ENCODE measurements around the gene ARAP2.

Gene ARAP2

DNA sequence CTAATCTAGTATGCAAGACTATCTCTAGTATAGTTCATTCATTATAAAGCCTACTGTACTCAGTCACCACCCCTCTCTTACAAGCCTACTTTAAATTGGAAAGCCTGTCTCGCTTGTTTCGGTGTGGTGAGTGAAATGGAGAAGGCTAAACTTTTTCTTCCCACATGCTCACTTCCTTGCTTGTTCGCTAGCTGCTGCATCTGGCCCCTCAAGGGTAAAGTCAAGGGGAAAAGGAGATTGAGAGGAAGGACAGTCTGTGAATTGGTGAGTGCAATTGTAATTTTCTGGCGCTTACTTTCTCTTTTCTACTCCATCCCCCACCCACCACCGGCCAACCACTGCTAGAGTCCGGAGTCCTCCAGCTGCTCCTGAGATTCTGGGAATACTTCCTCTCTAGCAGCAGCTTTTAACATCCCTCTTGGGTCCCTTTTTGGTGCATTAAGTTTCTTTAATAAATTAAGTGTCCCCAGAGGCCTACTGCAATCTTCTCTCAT, 12.1 kb upstream of the ARAP2 start:
- DNase-seq (ENCODE audit: low spot score) = peak; percentile 72

DNA sequence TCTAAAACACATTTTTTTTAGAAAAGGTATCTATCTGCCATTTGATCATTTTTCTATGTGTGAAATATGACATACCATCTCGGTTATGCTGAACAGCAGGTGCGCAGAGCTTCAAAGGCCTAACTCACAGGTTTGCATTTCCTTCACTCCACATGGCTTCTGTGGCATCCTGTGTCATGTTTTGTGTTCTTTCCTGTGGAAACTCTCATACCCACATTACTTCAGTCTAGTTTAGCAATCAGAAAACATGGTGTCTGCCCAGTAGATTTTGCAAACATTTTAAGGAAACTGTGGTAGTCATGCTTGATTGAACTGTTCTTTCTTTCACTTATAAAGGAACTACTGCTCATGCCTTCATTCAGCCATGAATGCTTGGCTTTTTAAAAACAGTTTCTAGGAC, 11.3 kb upstream of the ARAP2 start:
- DNase-seq (ENCODE audit: low spot score) = peak; percentile 61

DNA sequence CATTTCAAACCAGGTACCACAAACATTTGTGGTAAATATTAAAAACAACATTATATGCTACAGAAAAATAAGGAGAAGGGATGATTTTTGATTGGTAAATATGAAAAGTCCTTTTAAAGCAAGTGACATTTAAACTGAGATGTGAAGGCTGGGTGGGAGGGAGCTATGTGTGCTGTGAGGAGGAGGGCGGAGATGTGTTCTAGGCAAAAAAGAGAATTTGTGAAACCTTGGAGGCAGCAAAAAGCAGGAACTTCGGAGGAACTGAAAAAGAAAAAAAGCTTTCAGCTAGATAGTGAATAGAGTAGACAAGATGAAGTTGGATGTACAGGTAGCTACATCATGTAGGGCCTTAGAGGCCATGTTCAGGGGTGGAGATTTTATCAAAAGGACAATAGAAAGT, 10.1 kb upstream of the ARAP2 start:
- no peak for DNase-seq (ENCODE audit: low spot score)

DNA sequence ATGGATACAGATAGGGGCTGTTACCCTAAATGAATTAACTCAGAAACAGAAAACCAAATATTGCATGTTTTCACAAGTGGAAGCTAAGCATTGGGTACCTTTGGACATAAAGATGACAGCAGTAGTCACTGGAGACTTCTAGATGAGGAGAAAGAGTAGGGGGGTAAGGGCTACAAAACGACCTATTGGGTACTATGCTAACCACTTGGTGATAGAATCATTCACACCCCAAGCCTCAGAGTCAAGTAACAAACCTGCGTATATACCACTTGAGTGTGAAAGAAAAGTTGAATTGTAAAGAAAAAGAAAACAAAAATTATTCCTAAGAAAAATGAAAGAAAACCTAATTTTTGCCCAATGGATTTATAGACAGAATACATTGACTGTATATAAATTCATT, 7.7 kb upstream of the ARAP2 start:
- DNase-seq (ENCODE audit: low spot score) = no peak

DNA sequence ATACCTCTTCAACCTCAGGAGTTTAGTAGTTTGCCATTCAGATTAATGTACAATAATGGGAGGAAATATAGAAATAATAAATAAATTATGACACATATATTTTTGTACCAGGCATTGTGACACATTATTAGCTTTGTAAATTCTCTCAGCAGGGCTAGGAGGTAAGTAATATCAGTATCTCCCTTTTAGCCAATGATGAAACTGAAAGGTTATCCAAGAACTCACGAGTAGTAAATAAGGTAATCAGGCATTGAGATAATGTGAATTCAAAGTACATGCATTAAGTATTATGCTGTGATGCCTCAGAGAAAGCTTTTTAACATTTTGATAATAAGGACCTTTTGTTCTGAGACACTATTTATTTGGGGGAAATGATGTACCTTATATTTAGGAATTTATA, 5.3 kb upstream of the ARAP2 start:
- no peak for DNase-seq (ENCODE audit: low spot score)

DNA sequence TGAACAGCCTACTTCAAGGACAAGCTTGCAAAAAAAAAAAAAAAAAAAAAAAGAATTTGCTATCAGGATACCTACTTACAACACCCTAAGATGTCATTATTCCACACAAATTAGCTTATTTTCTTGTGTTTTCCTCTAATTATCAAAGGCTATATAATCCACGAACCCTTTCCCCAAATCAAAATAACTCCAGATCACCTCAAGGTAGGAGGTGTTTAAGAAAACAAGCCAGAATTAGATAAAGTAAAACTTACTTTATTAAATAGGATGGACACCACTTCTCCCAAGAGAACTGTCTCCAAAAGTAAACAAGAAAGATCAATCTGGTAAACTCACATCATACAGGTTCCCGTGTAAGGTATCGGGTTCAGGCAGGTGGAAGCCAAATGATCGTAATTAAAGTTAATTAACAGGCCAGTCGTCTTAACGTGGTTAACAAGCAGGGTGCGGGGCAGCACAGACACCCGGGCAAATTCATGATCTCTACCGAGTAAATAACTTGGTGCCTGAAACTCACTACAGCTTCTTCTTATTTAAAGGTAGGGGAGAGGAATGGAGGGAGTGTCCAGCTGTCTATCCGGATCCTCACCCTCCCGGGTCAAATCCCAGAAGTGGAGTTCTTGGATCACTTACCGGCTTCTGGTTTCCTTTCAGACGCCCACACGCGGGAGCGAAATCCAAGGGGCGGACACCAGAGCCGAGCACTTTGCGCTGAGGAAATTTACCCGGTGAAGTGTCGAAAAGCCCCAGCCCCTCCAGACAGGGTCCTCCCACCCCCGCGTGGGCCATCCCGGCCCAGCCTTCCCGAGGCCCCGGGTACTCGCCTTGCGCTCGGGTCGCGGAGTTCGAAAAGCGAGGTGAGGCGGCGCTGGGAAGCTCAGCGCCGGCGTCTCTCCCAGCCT, 708 bp downstream of the ARAP2 start:
- peak; percentile 70 for DNase-seq (ENCODE audit: low spot score)

DNA sequence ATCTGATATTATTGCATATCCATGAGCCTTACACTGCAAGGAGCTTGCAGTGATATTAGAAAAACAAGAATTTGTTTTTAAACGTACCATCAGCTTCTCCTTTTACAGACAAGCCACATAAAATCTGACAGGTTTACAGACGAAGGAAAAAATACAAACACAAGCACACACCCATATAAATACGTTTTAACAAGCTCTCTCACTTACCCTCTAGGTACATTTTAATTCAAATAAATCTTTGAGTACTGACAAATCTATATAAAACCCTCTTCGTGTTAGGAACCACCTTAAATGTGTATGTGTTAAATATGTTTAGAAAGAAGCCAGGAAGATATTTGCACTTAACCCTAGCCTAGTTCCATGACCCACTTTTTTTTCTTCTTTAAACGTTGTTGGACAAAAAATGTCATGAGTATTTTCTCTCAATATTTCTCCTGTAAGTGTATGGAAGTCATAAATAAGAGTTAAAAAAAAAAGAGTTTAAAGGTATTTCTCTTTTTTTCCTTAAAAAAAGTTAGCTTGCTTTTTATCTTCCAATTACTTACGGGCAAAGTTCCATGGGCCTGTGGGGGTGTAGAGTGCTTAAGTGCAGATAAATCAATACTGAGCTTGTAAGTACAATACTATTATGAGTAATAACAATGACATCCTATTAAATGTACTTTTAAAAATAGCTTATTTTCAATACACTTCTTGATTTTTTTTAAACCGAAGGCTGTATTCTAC, 1.5 kb downstream of the ARAP2 start:
- peak; percentile 60 for DNase-seq (ENCODE audit: low spot score)

DNA sequence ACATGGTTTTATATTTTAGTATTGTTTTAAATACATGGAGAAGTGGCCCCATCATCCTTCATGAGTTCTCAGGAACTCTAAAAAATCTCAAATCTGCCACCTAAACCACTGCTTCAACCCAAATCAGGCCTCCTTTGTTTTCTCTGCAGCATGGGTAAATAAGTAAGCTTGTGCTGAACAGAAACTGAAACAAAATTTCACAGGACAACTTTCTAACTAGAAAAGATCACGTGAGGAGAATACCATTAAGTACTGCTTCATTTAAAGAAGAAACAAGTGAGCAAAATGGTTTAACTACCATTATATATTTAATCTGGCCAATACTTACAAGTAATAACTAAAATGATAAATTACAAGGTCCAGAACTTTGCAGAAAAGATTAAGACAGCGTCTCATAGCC, 2.5 kb downstream of the ARAP2 start:
- DNase-seq (ENCODE audit: low spot score) = peak; percentile 77

DNA sequence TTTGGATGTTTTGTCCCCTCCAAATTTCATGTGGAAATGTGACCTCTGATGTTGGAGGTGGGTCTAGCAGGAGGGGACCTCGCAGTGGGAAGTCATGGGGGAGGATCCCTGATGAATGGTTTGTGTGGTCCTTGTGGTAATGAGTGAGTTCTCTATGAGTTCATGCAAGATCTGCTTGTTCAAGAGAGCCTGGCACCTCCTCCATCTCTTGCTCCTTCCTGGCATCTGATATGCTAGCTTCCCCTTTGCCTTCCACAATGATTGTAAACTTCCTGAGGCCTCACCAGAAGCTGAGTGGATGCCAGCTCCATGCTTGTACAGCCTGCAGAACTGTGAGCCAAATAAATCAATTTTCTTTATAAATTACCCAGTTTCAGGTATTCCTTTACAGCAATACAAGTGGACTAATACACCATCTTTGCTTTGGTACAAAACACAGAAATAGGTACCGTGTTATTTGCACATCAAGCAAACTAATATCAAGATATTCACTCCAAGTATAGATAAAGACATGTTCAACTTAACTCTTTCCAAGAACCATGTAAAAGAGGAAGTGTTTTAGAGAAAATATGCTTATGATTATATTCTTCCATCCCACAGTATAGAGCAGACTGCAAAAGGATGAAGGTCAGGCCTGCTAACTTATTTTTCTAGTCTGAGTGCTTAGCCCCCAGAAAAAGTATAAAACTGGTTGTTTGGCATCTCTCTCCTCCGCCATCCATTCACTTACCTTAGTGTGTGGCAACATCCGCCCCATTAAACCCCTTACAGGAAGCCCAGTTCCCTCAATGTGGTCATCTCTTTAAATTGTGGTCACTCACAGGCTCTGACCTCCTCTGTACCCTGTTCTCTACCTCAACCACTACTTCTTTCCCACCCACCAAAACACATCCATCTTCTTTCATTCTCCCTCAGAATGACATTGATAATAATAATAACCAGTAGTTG, 6.7 kb downstream of the ARAP2 start:
- no peak for DNase-seq (ENCODE audit: low spot score)

DNA sequence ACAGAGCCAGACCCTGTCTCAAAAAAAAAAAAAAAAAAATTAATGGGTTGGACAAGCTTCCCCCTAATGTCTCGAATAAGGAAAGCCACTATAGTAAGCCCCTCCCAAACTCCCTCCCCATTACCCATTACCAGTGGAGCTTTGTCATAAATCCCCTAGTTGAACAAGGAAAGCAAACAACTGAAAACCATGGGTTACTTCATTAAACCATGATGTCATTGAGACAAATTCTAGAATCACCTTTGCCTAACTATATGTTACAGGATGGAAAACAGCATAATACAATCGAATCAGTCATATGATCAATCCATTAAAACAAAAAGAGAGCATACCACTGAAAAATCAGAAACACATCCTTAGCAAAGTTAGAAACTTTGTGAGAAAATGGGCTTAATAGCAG, 8.2 kb downstream of the ARAP2 start:
- DNase-seq (ENCODE audit: low spot score) = no peak

DNA sequence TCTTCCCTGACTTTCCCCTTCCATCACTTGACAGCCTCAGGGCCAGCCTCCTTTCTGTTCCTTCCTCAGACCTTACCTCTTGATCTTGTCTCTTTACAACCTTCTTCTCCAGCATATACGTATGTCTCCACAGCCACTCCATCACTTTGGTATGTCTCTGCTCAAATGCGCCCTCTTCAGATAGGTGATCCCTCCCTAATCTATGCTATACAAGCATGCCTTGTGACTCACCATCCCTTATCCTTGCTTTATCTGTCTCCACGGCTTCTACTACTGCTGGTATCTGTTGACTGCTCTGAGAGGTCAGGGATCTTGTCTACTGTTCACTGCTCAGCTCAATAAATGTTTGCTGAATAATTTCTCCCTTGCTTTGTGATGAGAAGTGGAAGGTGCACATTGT, 9.0 kb downstream of the ARAP2 start:
- DNase-seq (ENCODE audit: low spot score) = no peak

DNA sequence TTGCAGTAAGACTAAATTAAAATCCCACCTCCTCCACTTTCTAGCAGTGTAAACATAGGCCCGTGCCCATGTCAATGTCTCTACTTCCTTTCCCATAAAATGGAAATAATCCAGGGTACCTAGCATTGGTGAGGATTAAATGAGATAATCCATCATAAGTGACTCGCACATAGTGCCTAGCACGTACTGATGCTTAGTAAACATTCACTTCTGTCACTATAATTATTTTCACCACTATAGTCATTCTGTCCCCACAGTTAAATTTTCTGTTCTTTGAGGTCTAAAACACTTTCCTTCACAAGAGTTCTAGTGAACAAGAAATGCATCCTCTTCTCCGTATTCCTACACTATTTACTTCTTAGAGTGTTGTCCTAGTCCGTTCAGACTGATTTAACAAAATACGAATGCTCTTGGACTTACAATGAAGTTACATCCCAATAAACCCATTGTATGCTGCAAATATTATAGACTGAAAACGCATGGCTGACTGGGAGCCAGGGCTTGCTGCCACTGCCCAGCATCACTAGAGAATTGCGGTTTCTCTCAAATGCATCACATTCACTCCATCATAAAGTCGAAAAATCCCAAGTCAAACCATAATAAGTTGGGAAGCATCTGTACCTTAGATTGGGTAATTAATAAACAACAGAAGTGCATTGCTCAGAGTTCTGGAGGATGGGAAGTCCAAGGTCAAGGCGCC, 10.6 kb downstream of the ARAP2 start:
- DNase-seq (ENCODE audit: low spot score) = no peak

DNA sequence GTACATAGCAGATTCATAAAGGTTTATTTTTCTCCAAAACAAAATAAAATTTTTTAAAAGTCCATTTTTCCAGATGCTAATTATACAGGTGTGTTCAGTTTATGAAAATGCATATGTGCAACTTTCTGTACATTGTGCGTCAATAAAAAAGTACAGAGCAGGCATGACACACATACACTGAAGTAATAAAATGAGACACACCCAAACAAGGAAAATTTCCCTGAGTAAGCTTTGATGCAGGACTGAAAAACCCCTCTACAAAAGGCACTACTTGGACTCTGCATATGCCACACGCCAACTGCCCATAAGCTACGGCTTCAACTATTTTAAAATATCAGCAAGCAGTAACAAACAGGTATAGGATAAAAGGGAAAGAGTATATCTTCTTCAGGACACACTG, 13.8 kb downstream of the ARAP2 start:
- no peak for DNase-seq (ENCODE audit: low spot score)

DNA sequence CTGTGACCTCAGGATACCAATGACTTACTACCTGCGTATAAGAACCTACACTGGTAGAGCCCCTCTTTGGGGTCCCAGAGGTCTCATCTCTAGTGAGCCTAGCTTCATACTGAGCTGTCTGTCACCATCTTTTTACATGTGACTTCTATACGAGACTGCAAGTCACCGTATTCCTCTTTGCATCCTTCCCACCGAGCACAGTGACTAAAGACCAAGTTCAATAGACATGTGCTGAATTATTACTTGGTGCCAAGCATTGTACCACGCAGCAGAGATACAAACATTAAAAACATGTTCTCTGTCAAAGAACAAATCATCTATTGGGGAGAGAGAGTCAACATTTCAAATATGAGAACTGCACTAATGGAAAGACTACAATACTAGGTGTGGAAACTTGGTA, 16.4 kb downstream of the ARAP2 start:
- DNase-seq (ENCODE audit: low spot score) = peak; percentile 45

DNA sequence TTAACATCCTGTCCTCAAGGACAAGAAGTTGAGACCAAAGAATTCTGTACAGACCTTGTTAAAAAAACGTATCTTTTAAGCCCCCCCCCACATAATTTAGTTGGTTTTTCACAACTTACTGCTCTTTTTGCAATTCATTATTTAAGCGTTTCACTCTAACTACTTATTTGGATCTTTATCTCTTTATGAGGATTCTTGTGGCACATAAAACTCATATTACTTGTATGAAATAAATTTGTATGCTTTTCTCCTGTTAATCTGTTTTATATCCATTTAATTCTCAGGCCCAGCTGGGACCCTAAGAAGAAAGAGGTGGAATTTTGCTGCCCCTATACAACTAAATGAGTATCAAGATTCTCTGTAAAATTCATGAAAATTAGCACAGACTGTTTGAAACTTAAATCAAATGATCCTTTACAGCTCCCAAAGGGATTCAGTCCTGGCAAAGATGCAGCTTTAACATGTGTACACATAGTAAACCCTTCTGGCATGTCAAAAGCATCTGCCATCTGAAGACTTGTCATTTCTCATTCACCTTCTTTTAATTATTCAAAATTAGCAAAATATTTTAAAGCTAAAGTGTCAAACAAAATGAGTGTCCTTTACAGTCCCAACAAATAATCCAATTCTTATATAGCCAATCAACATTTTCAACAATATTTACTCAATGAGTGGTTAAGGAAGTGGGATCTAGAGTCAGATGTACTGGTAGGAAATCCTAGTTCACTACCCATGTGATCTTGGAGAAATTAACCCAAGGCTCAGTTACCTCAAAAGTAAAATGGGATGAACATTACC, 17.7 kb downstream of the ARAP2 start:
- no peak for DNase-seq (ENCODE audit: low spot score)

DNA sequence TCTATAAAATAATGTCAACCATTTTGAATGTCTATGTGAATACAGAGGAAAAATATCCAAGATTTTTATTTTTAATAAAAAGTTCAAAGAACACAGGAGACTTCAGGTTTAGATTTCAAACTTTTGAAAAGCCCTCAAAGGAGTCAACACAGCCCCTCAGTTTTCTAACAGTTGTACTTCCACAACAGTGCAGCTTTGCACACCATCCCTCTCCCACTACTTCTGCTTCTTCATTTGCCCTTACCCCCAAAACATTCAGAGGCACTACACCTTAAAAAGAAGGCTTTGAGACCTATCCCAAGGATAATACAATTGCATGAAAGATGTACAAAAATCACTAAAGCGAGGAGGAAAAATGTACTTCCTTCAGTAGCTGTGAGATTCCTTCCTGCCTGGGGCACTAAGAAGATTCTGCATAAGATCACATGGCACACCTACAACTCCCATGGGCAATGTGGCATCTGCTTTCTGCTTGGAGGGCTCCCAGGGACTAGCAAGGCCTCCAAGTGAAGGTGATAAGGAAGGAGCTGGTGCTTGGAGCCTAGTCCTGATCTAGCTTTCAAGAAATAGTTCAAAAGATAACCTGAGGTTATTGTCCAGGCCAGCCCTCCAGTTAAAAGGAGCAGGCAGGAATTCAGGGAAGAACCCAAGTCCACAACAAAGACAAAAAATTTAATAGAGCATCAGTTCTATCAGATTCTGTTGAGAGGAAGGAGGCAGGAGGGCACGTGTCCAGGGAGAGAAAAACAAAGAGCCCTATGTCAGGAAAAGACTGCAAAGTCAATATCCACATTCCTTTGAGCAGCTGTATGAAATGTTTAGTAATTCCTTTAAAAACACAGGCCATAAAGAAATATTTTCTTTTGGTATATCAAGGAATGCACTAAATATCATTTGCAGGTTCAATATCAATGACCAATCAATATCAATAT, 19.1 kb downstream of the ARAP2 start:
- peak; percentile 83 for DNase-seq (ENCODE audit: low spot score)

DNA sequence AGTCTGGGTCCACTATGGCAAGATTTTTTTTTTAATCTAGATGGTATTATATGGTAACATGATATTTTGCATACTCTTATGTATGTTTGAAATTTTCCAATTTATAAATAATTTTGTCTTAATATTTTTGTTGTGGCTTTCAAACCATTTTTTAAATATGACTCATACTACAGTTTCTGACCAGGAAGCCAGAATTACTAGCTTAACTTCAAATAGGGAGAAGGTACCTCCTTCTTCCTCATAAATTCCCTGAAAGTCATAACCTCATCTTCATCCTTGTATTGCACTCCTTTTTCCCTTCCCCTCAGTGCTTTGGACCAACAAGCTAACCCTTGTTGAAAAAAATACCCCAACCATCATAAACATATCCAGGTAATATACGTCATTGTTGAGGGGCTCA, 21.6 kb downstream of the ARAP2 start:
- DNase-seq (ENCODE audit: low spot score) = no peak

DNA sequence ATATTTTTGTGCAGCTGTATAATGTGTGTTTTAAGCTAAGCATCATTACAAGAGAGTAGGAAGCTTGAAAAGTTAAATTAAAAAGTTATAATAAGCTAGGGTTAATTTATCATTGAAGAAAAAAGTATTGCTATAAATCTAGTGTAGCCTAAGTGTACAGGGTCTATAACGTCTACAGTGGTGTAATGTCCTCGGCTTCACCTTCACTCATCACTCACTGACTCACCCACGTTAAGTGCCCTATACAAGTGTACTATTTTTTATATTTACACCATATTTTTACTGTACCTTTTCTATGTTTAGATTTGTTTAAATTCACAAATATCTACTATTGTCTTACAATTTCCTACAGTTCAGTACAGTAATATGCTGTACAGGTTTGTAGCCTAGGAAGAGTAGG, 23.5 kb downstream of the ARAP2 start:
- no peak for DNase-seq (ENCODE audit: low spot score)

DNA sequence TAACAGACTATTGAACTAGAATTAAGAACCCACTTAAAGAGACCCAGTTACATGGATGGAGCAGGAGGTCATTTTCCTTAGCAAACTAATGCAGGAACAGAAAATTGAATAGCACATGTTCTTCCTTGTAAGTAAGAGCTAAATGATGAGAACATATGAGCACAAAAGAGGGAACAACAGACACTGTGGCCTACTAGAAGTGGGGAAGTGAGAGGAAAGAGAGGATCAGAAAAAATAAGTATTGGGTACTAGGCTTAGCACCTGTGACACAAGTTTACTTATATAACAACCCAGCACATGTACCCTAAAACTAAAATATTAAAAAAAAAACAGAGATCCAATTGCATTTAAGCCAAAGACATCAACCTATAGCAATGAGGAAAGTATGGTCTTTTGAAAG, 26.2 kb downstream of the ARAP2 start:
- DNase-seq (ENCODE audit: low spot score) = peak; percentile 47

DNA sequence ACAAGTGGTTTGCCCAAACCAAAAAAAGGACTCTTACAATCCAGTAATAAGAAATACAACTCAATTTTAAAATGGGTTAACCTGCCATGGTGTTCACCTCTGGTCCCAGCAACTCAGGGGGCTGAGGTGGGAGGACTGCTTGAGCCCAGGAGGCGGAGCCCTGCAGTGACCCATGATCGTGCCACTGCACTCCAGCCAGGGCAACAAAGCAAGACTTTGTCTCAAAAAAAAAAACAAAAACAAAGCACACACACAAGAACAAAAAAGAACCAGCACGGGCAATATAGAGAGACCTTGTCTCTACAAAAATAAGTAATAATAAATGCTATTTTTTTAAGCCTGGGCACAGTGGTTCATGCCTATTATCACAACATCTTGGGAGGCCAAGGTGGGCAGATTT, 28.7 kb downstream of the ARAP2 start:
- peak; percentile 80 for DNase-seq (ENCODE audit: low spot score)

All from globus pallidus (tissue), 1 donor.